Cortex of kidney (tissue), 1 donor: ENCODE data around the gene PIGR.

ENCODE experiments used
- DNase-seq: peaks from one replicate; lab custom pipeline; 2025; lab: John Stamatoyannopoulos, UW

Gene PIGR

DNA sequence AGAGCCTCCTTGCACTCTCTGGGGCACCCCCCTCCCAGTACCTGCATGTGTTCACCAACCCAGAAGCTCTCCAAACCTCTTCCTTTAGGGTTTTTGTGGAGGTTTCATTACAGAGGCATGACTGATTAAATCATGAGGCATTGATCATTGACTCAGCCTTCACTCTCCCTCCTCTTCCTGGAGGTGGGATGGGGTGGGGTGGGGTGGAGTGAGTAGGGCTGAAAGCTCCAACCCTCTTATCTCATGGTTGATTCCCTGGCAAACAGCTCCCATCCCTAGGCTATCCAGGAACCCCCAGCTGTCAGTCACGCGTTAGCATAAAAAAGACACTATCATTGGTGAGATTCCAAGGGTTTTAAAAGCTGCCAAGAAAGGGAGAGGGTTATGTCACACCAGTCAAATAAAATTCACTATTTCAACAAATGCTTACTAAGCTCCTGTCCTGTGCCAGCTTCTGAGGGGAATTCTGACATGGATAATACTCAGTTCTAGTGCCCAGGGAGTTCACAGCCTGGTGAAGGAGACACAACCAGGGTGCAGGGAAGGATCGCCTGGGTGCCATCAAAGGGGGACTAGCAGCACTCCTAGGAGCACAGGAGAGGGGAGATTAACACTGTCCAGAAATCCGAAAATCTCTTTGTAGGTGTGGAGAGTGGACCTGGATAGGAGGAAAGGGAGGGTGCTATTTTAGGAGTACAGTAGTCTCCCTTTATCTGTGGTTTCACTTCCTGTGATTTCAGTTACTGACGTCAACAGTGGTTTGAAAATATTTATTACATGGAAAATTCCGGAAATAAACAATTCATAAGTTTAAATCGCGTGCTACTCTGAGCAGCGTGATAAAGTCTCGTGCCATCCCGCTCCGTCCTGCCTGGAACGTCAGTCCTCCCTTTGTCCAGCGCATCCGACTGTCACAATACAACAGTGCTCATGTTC lies 55.9 kb downstream of the PIGR start:
- DNase-seq: no peak

DNA sequence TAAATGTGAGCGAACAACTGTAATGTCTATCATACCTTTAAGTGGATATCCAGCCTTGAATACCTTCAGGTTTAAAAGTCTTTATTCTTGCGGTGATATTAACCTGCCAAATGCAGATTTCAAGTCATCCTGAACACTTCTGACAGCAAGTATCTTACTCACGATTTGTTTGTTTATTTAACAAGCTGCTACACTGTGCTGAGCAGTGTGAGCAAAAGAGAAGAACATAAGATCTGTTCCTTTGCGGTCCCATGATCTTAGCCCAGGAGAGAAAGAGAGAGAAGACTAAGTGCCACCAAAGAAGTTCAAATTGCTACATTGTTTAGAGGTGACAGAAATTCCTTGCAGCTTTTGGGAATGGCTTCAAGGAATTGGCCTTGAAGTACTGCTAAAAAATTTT lies 58.6 kb downstream of the PIGR start:
- DNase-seq: no peak

DNA sequence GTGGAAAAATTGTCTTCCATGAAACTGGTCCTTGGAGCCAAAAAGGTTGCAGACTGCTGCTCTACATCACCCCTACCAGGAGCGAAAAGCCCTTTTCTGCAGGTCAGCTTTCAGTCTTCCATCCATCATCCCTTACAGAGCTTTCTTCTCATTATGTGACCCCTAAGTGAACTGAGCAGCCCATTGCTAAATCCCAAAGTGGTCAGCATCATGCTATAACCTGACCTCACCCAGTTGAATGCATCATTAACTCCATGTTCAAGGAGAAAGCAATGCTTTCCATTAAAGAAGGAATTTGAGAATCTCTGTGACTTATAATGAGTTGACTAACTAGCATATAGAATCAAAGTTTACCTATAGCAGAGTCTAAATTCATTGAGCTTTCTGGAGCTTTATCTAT lies 59.4 kb downstream of the PIGR start:
- no peak for DNase-seq

DNA sequence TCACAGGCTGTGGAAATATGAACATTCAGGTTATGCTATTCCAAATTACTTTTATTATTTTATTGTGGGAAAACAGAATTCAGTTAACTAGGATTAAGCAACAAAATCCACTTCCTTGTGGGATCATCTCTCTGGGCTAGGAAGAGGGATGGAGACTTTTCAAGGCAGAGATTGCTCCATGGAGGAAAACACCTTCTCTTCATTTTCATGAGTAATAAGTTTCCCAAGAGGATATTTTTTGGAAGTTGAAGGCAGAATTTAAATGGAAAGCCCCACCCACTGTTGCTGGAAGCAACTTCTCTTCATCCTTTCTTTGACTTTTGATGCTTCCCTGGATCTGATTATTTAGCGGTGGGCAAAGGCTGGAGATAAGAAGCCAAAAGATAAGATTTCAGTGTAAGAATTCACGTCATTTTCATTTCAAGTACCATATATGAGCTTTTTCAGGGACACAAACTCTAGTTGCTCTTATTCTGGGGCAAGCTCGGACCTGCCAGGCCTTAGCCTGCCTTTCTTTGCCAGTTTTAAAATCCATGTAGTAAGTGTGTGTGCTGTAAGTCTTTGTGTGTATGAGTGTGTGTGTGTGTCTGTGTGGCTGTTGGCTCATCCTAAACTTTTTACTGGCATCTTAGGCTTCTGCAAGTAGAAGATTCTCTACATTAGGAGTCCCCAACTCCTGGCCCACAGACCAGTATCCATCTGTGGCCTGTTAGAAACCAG lies 60.8 kb downstream of the PIGR start:
- no peak for DNase-seq

DNA sequence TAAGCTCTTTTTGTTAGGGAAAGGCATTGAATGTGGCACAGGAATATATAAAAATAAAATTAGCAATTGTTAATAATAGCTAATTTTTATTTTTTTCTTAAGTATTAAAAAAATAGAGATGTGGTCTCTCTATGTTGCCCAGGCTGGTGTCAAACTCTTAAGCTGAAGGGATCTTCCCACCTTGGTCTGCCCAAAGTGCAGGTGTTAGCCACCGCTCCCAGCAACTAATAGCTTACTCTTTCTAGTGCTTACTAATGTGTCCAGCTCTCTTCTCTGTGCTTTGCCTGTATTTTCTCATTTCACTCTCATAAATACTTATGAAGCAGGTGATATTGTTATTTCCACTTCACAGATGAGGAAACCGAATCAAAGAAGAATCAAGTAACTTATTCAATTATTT lies 62.4 kb downstream of the PIGR start:
- no peak for DNase-seq

- DNase-seq: no peak
Observed at GRCh38 chr1:206883160-206883559, 63.1 kb downstream of the PIGR start.

DNA sequence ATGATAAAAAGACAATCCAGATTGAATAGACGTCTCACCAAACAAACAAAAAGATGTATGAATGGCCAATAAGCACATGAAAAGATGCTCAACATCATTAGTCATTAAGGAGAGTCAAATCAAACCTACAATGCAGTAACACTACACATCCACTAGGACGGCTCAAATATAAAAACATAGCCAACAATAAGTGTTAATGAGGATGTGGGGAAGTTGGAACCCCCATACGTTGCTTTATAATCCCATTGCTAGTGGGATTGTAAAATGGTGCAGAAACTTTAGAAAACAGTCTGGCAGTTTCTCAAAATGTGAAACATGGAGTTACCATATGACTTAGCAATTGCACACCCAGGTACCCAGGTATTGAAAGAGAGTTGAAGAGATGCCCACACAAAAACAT lies 63.7 kb downstream of the PIGR start:
- DNase-seq: no peak

DNA sequence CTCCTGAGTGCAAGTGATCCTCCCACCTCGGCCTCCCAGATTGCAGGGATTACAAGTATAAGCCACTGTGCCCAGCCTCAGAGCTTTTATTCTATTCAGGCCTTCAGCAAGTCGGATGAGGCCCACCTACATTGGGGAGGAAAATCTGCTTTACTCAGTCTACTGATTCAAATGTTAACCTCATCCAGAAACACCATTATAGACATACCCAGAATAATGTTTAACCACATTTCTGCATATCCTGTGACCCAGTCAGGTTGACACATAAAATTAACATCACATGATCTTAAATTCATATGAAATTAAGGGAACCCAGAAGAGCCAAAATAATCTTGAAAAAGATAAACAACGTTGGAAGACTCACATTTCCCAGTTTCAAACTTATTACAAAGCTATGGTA lies 66.0 kb downstream of the PIGR start:
- DNase-seq: no peak
